Keratinocyte (primary cell): ENCODE measurements around the gene CNEP1R1.

Experiments
- CTCF ChIP-seq, 3 experiments: IDR thresholded peaks in 1 of 3; conservative IDR thresholded peaks in 1 of 3; optimal IDR thresholded peaks in 1 of 3; 2 replicates in 2 of 3; 3 replicates in 1 of 3; pipeline versions ENCODE3 to v1.5.1; 2011; ENCODE audit warnings: low read length in 3 of 3, mild to moderate bottlenecking in 3 of 3, moderate library complexity in 2 of 3, control low read depth in 1 of 3, inconsistent platforms in 1 of 3; ENCODE audit not compliant: insufficient read depth in 2 of 3; ENCODE audit errors: extremely low read depth in 1 of 3
- EZH2 ChIP-seq: IDR thresholded peaks from one replicate; pipeline ENCODE4 v1.6.1; 2012; ENCODE audit warnings: inconsistent platforms, mild to moderate bottlenecking, low read length, moderate library complexity

GRCh38 chr16:50006964-50007363 lies 18.1 kb upstream of the CNEP1R1 start:
- TF ChIP-seq CTCF (optimal IDR thresholded peaks at IDR 0.05 in 1 of 3, IDR thresholded peaks at IDR 0.05 in 1 of 3, conservative IDR thresholded peaks at IDR 0.05 in 1 of 3; ENCODE audit: extremely low read depth in 1 of 3, insufficient read depth in 2 of 3, low read length in 3 of 3) (no peak), EZH2 (no peak)
